Hematopoietic multipotent progenitor cell treated with erythropoietin and hydrocortisone succinate and interleukin-3 and kit ligand, for 6 days (in vitro differentiated cells): ENCODE measurements around the gene IKBKG.
"Not testable (repeated sequence)": the region's sequence is repeated elsewhere in the genome, so short reads cannot be mapped to it uniquely, and the experiment has no call there.

Experiments
- DNase-seq: peaks from one replicate; pipeline ENCODE4 v3.0.0-alpha.2; 2015

The IKBKG gene

GRCh38 chrX:154526901-154527675, 20.3 kb upstream of the IKBKG start:
- peak; percentile 90 for DNase-seq

GRCh38 chrX:154529206-154529612, 18.2 kb upstream of the IKBKG start:
- no peak for DNase-seq

GRCh38 chrX:154530286-154530685, 17.1 kb upstream of the IKBKG start:
- DNase-seq = no peak

- DNase-seq = no peak
Measured at GRCh38 chrX:154531626-154532025, 15.8 kb upstream of the IKBKG start.

GRCh38 chrX:154532690-154533089, 14.7 kb upstream of the IKBKG start:
- DNase-seq = no peak

- DNase-seq = peak; percentile 88
Measured at GRCh38 chrX:154534526-154535322, 12.7 kb upstream of the IKBKG start.

- no peak for DNase-seq
Measured at GRCh38 chrX:154535892-154536291, 11.5 kb upstream of the IKBKG start.

- DNase-seq = no peak
Measured at GRCh38 chrX:154539077-154539476, 8.3 kb upstream of the IKBKG start.

- not testable (repeated sequence) for DNase-seq
Measured at GRCh38 chrX:154540365-154540764, 7.1 kb upstream of the IKBKG start.

- DNase-seq = no peak
Measured at GRCh38 chrX:154540897-154541535, 6.4 kb upstream of the IKBKG start.

- DNase-seq = no peak
Measured at GRCh38 chrX:154541589-154541895, 5.9 kb upstream of the IKBKG start.

GRCh38 chrX:154541896-154542722, 5.3 kb upstream of the IKBKG start:
- peak; percentile 93 for DNase-seq

GRCh38 chrX:154542723-154543424, 4.5 kb upstream of the IKBKG start:
- peak; percentile 80 for DNase-seq

- no peak for DNase-seq
Measured at GRCh38 chrX:154545673-154546274, 1.6 kb upstream of the IKBKG start.

GRCh38 chrX:154546354-154547244, 821 bp upstream of the IKBKG start, which contains the start of gene G6PD:
TSS of gene G6PD (minus strand) at chrX:154546846. CDS start at chrX:154546155, 691 bp downstream.
- peak; percentile 82 for DNase-seq

- no peak for DNase-seq
Measured at GRCh38 chrX:154548028-154548316, 552 bp downstream of the IKBKG start.

- DNase-seq = no peak
Measured at GRCh38 chrX:154549766-154550165, 2.3 kb downstream of the IKBKG start.

- not testable (repeated sequence) for DNase-seq
Measured at GRCh38 chrX:154552112-154552806, 4.8 kb downstream of the IKBKG start.

GRCh38 chrX:154558060-154558690, 10.8 kb downstream of the IKBKG start:
- not testable (repeated sequence) for DNase-seq

- DNase-seq = not testable (repeated sequence)
Measured at GRCh38 chrX:154558896-154559295, 11.5 kb downstream of the IKBKG start.
